Erythroblast (primary cell): ENCODE measurements around the gene DNER.

Experiments
- GATA1 ChIP-seq: IDR thresholded peaks from 2 replicates; pipeline ENCODE4 v1.6.1; 2011; ENCODE audit warnings: low read depth, mild to moderate bottlenecking, control low read depth, low read length, moderate library complexity
- POLR2A ChIP-seq: IDR thresholded peaks from 2 replicates; pipeline ENCODE4 v1.6.1; 2011; ENCODE audit warnings: mild to moderate bottlenecking, low read length

DNA sequence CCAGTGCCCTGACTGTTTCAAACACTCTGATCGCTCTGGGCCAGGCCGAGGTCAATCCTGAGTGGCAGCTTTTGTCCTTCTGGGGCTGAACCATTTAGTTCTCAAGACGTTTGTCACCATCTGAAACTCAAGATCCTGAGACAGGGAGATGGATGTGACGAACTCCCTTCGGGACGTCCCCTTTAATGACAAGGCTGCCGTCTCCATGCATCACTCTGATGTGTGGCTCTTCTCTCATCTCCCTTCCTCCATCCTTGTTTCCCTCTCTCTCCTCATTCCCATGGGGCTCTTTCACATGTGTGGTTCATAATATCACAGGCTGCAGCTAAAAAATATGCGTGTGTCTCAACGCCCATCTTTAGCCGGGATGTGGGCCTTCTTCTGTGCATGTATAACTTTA, 189.6 kb downstream of the DNER start:
- no peak for TF ChIP-seq POLR2A
- no peak for TF ChIP-seq GATA1
